ENCODE results near the gene CEP170.
"Not testable (repeated sequence)": the region's sequence is repeated elsewhere in the genome, so short reads cannot be mapped to it uniquely, and the experiment has no call there.

The CEP170 gene

GRCh38 chr1:243114059-243114713 lies 140.9 kb downstream of the CEP170 start:
- in situ Hi-C loops (cut with MboI; ENCODE audit: low pct_unique_long_range_greater_than_20kb, low sequenced_read_pairs), result not testable (repeated sequence)
- peak; percentile 80 for DNase-seq

- in situ Hi-C loops (cut with MboI; ENCODE audit: low pct_unique_long_range_greater_than_20kb, low sequenced_read_pairs); DNase-seq: not testable (repeated sequence)
Measured at GRCh38 chr1:243107171-243107570, 147.9 kb downstream of the CEP170 start.

GRCh38 chr1:243105652-243106332 lies 149.3 kb downstream of the CEP170 start:
- in situ Hi-C loops (cut with MboI; ENCODE audit: low pct_unique_long_range_greater_than_20kb, low sequenced_read_pairs); DNase-seq: not testable (repeated sequence)

GRCh38 chr1:243105104-243105503 lies 150.0 kb downstream of the CEP170 start:
- DNase-seq; in situ Hi-C loops (cut with MboI; ENCODE audit: low pct_unique_long_range_greater_than_20kb, low sequenced_read_pairs): not testable (repeated sequence)

GRCh38 chr1:243104452-243104851 lies 150.6 kb downstream of the CEP170 start:
- DNase-seq; in situ Hi-C loops (cut with MboI; ENCODE audit: low pct_unique_long_range_greater_than_20kb, low sequenced_read_pairs): not testable (repeated sequence)

GRCh38 chr1:243101551-243102050 lies 153.5 kb downstream of the CEP170 start:
- DNase-seq; in situ Hi-C loops (cut with MboI; ENCODE audit: low pct_unique_long_range_greater_than_20kb, low sequenced_read_pairs): not testable (repeated sequence)

- DNase-seq; in situ Hi-C loops (cut with MboI; ENCODE audit: low pct_unique_long_range_greater_than_20kb, low sequenced_read_pairs): not testable (repeated sequence)
Measured at GRCh38 chr1:243087368-243087767, 167.7 kb downstream of the CEP170 start.
